ENCODE data around the gene GSE1.

- TF ChIP-seq CTCF (IDR thresholded peaks at IDR 0.05 in 2 of 3, conservative IDR thresholded peaks at IDR 0.05 in 1 of 3; ENCODE audit: borderline replicate concordance in 1 of 3, insufficient read depth in 1 of 3, low read depth in 2 of 3, low read length in 2 of 3) (peak in 2 of 3 experiments; percentile 41 to 50; a peak in 4 of 6 replicates), POLR2A (IDR thresholded peaks at IDR 0.05; ENCODE audit: borderline replicate concordance, extremely low read depth, insufficient read depth, insufficient read length) (no peak), ZFX (IDR thresholded peaks at IDR 0.05) (no peak), POLR2AphosphoS5 (IDR thresholded peaks at IDR 0.05; ENCODE audit: low read depth, low read length) (no peak), ZNF274 (IDR thresholded peaks at IDR 0.05; ENCODE audit: low read depth, low read length) (no peak), REST (IDR thresholded peaks at IDR 0.05; ENCODE audit: low read depth) (no peak), ELF1 (IDR thresholded peaks at IDR 0.05; ENCODE audit: borderline replicate concordance, low read depth) (no peak), EZH2 (IDR thresholded peaks at IDR 0.05) (no peak), MAX (IDR thresholded peaks at IDR 0.05) (no peak), CEBPB (IDR thresholded peaks at IDR 0.05; ENCODE audit: low read depth) (no peak), JUND (IDR thresholded peaks at IDR 0.05) (no peak), CBX3 (IDR thresholded peaks at IDR 0.05; ENCODE audit: low read depth) (no peak)
Observed at GRCh38 chr16:85634747-85635544, 21.8 kb downstream of the GSE1 start.
